Brain microvascular endothelial cell (primary cell): ENCODE data around the gene NSFL1C.

Source experiments
- DNase-seq: peaks from one replicate; pipeline ENCODE4 v3.0.0-alpha.2; 2020
- H3K27ac ChIP-seq: fragments of 250-450 bp; sonication (Bioruptor Pico); 2 replicates; pipeline ENCODE4 v1.5.1; 2020; ENCODE audit warnings: mild to moderate bottlenecking, moderate library complexity
- H3K27me3 ChIP-seq: fragments of 250-450 bp; sonication (Bioruptor Pico); replicated peaks from 2 replicates; pipeline ENCODE4 v1.5.1; 2020; ENCODE audit warnings: mild to moderate bottlenecking
- H3K36me3 ChIP-seq: fragments of 250-450 bp; sonication (Bioruptor Pico); replicated peaks from 2 replicates; pipeline ENCODE4 v1.5.1; 2020; ENCODE audit warnings: mild to moderate bottlenecking
- H3K4me3 ChIP-seq: 2 replicates; pipeline ENCODE4 v1.5.1; 2011; ENCODE audit warnings: low read depth, mild to moderate bottlenecking, control low read depth, low read length, moderate library complexity
- in situ Hi-C: cut with HindIII; loops from 2 replicates; pipeline ENCODE4 v1.10.0; 2017; ENCODE audit warnings: low sequenced_read_pairs, low pct_ligation_motif_present
- TF ChIP-seq, protein P1 (sequence below): IDR thresholded peaks from 2 replicates; pipeline ENCODE4 v1.5.1; 2011; ENCODE audit warnings: low read depth, mild to moderate bottlenecking, moderate library complexity, low read length, control low read depth, inconsistent platforms; ENCODE audit errors: missing control alignments

NSFL1C gene

GRCh38 chr20:1438361-1438760 lies 28.3 kb downstream of the NSFL1C start:
- in situ Hi-C loops = loop anchor here (25.0 kb wide), 1 partner anchor 126 kb away; no protein-coding TSS in a partner anchor
- Histone ChIP-seq H3K27ac (no peak overlapping the region), H3K27me3 (no peaks in the 10 kb centered on the region), H3K36me3 (peaks cover 17% of the 10 kb centered on the region), H3K4me3 (no peak overlapping the region)
- no peak for DNase-seq
- TF ChIP-seq, protein P1, sequence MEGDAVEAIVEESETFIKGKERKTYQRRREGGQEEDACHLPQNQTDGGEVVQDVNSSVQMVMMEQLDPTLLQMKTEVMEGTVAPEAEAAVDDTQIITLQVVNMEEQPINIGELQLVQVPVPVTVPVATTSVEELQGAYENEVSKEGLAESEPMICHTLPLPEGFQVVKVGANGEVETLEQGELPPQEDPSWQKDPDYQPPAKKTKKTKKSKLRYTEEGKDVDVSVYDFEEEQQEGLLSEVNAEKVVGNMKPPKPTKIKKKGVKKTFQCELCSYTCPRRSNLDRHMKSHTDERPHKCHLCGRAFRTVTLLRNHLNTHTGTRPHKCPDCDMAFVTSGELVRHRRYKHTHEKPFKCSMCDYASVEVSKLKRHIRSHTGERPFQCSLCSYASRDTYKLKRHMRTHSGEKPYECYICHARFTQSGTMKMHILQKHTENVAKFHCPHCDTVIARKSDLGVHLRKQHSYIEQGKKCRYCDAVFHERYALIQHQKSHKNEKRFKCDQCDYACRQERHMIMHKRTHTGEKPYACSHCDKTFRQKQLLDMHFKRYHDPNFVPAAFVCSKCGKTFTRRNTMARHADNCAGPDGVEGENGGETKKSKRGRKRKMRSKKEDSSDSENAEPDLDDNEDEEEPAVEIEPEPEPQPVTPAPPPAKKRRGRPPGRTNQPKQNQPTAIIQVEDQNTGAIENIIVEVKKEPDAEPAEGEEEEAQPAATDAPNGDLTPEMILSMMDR = no peak

GRCh38 chr20:1437235-1437904 lies 29.3 kb downstream of the NSFL1C start:
- Histone ChIP-seq H3K27me3 (no peaks in the 10 kb centered on the region), H3K4me3 (no peak overlapping the region), H3K36me3 (peaks cover 8% of the 10 kb centered on the region), H3K27ac (no peak overlapping the region)
- TF ChIP-seq, protein P1 = peak; percentile 92
- DNase-seq = peak; percentile 55
- in situ Hi-C loops = loop anchor here (25.0 kb wide), 1 partner anchor 125 kb away; no protein-coding TSS in a partner anchor

DNA sequence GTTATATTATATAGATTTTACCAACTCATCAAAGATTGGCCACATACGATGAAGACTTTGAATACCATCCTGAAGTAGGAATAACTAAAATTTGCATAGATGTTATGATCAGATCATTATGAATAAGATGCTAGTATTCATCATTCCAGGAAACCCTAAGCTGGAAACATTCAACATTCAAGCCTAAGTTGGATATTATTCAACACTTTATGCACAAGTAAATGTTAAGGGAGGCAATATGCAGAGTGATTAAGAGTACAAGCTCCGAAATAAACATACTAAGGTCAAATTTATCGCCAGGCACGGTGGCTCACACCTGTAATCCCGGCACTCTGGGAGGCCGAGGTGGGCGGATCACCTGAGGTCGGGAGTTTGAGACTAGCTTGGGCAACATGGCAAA lies 30.4 kb downstream of the NSFL1C start:
- H3K36me3 ChIP-seq = no peaks in the 10 kb centered on the region
- no peaks in the 10 kb centered on the region for H3K27me3 ChIP-seq
- TF ChIP-seq, protein P1 = no peak
- H3K4me3 ChIP-seq = no peak overlapping the region
- in situ Hi-C loops = loop anchor here (25.0 kb wide), 1 partner anchor 124 kb away; no protein-coding TSS in a partner anchor
- H3K27ac ChIP-seq = no peak overlapping the region
- no peak for DNase-seq

DNA sequence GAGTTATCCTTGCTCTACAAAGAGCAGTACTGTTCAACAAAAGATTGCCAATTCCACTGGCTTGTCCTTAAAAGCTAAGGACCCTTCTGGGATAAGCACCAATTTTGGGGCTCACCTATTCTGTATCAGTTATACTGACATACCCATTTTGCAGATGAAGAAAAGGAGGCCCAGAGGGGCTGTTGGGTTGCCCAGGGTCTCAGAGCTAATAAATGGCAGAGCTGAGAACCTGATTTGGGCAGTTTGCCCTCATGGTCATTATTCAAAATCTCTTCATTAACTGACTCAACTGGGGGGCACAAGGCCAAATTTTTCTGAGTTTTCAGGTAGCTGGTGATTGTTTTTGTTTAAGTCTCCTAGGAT lies 31.3 kb downstream of the NSFL1C start:
- no peak overlapping the region for H3K27ac ChIP-seq
- H3K36me3 ChIP-seq = no peaks in the 10 kb centered on the region
- H3K27me3 ChIP-seq = no peaks in the 10 kb centered on the region
- no peak overlapping the region for H3K4me3 ChIP-seq
- TF ChIP-seq, protein P1 = no peak
- in situ Hi-C loops = loop anchor here (25.0 kb wide), 1 partner anchor 123 kb away; no protein-coding TSS in a partner anchor
- no peak for DNase-seq

DNA sequence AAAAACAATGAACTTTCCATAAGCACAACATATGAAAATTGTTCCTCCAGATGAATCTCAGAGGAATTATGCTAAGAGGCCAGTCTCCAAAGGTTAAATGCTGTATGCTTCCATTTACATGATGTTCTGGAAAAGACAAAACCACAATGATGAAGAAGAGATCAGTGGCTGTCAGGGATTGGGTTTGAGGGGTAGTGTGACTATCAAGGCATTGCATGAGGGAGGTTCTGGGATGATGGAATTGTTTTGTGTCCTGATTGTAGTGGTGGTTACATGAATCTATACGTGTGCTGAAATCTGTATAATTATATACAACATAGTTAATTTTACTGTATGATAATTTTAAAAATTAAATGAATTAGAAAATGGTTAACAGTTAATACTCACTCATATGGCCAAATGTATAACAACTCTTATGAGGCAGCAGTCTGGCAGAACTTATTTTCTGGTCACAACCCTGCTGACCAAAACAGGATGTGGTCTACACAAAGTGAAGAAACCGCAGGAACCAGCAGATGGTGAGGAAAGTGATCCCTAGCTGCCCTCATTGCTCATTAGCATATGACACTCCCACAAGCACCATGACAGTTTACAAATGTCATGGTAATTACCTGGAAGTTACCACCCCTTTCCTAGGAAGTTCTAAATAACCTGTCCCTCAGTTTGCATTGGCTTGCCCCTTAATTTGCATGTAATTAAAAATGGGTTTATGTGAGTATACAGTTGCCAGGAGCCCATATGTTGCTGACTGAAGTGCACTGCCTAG lies 31.9 kb downstream of the NSFL1C start:
- peak; percentile 90 for DNase-seq
- Histone ChIP-seq H3K27me3 (no peaks in the 10 kb centered on the region), H3K27ac (no peak overlapping the region), H3K36me3 (no peaks in the 10 kb centered on the region), H3K4me3 (no peak overlapping the region)
- in situ Hi-C loops = loop anchor here (25.0 kb wide), 1 partner anchor 122 kb away; no protein-coding TSS in a partner anchor
- TF ChIP-seq, protein P1 = no peak
